GM19468 (cell line): ENCODE measurements around the gene HIVEP2.
A peak's percentile ranks its signal among the peaks of the same experiment; 100 is the strongest.

Experiments used
- ATAC-seq: cut with Tn5 transposase; IDR thresholded peaks from one replicate; pipeline ENCODE4 v1.9.1; 2021; ENCODE audit warnings: mild to moderate bottlenecking, moderate library complexity, moderate number of reproducible peaks; ENCODE audit not compliant: unreplicated experiment; ENCODE audit errors: extremely low read depth

The HIVEP2 gene

DNA sequence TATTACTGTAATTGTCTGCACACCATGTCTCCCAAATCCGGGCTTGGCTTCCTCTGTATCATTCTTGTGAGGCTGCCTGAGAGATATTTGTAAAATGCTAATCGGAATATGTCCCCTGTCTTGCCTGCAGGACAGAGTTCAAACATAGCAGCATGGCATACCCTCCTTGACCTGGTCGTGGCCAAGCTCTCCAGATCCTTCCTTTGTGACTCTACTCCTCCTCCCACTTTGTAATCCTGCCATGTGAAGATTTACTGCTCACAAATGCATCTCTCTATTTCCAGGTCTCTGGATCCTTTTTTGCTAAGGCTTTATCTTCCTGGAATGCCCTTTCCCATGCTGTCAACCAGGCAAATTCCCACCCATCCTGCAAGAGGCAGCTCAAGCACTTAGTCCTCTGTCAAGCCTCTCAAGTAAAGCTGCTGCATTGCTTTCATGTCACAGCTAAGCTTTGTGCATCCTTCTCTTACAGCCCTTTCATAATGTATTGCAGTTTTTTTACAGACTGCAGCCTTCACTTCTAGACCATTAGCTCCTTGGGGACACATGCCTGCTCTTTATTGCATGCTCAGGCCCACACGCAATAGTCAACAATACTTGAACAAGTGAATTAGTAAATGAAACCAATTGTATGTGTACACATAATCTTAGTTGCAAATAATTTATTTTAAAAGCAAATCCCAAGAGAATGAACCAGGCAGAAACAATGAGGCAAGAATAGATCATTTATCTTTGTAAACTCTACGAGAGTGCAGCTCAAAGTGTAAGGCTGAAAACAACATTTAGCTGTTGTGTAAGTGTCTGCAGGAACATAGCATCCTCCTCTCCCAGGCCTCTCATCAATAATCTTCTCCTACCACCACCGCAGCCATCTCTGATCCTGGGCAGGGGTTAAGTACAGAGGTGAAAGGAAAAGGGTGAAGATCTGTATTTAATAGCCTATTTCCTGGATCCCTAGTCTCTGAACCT is 45.8 kb downstream of the HIVEP2 start:
- no peak for ATAC-seq

GRCh38 chr6:142897659-142898058 is 47.3 kb downstream of the HIVEP2 start:
- ATAC-seq, result no peak

GRCh38 chr6:142896732-142897131 is 48.2 kb downstream of the HIVEP2 start:
- no peak for ATAC-seq

- ATAC-seq, result no peak
These were observed 51.9 kb downstream of the HIVEP2 start for GRCh38 chr6:142893088-142893487.

- ATAC-seq, result no peak
These were observed 52.5 kb downstream of the HIVEP2 start for GRCh38 chr6:142892254-142893021.

- ATAC-seq, result no peak
These were observed 53.5 kb downstream of the HIVEP2 start for GRCh38 chr6:142891454-142891853.

GRCh38 chr6:142888456-142888855 is 56.5 kb downstream of the HIVEP2 start:
- ATAC-seq, result no peak

GRCh38 chr6:142887517-142887916 is 57.5 kb downstream of the HIVEP2 start:
- no peak for ATAC-seq

DNA sequence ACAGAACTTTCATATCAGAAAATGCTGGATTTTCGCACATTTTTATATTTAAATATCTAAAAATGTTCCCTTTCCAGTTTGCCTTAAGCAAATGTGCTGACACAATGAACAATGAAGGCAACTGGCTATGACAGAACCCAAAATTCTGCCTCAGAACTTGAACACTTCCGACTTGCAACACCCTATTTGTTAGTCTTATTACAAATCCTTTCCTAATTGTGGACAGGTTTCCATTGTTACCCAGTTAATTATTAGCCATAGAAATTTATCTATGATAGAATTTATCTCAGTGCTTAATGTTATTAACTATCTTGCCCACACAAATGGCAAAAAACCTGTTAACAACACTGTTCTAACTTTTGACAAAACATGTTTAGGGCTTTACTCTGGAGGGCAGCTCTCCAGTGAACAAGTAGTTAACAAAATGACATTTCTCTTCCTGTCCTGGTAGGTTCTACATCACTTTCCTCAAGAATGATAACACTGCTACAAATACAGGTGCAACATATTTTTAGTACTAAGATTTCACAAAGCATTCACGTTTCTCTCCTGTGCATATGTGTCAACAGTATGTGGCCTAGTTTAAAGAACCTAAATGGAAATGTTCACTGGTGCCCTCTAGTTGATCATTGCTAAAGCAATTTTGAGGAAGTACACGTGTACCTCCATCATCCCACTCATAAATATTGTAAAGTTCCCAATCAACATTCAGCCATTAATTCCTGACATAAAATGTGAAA is 58.4 kb downstream of the HIVEP2 start:
- ATAC-seq, result peak; percentile 78

- peak; percentile 69 for ATAC-seq
These were observed 59.7 kb downstream of the HIVEP2 start for GRCh38 chr6:142885182-142885867.

DNA sequence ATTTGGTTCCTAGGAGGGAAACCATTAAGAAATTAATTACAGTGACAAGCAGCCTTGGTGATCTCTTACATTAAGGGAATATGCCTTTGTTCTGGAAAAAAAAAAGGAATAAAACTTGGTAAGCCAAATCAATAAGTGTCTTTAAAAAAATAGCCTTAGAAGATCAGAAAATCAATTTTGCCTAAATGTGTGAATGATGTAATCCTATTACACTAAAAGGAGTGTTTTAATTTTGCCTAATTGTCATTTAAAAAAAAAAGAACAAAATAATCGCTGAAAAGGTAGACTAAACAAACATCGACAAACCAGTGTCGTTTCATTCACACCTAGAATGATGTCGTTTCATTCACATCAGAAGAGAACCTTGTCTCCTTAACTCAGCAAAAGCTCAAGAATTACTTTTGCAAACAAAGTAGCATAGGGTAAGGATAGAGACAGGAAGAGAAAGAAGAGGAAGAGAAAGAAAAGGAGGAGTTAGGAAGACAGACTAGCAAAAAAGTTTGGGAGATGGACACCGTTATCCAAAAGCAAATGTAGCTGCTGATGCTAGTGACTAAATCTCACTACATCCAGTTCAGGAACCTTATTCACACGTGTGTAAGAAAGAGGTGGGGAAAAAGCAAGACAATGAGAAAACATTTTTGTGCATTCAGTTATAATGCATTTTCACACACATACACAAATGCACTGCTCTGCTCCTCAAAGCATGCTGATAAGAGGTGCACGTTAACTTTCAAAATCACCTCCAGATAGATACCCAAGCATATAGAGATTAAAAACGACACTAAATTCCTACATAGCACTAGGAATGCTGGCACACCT is 60.6 kb downstream of the HIVEP2 start:
- no peak for ATAC-seq

- ATAC-seq, result no peak
These were observed 62.0 kb downstream of the HIVEP2 start for GRCh38 chr6:142883011-142883410.

GRCh38 chr6:142881761-142882160 is 63.2 kb downstream of the HIVEP2 start:
- no peak for ATAC-seq

DNA sequence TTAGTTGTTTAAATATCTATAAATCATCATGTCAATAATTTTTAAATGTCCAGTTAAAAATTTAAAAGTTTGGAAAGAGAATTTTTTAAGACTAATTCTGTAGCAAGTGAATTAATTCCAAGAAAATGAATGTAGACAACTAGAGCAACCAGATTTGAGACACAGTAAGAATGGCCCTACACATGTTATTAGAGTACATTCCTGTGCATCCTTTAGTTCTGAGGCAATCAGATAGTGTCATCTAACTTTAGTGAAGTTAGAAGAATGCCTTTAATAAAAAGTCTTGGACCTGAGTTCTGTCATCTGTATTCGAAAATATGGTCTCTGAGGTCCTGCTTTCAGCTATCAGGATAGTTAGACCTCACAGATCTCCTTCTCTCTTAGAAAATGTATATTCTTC is 63.7 kb downstream of the HIVEP2 start:
- ATAC-seq, result no peak

DNA sequence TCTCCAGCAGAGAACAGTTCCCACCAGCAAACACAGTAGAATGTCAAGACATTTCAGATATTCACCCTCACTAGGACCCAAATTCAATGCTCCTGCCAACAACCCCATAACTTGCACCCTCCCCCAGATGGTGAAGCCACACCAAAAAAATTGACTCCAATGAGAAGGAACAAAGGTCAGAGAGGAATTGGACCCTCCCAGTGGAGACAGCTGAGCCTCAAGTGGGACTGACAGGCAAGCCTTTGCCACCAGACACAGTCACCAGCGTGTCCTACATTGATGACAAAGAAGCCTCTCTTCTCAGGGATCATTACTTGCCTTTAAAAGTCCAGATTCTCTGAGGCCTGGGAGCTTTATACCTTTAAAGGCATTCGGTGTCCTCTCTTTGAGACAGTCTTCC is 64.8 kb downstream of the HIVEP2 start:
- ATAC-seq, result no peak

DNA sequence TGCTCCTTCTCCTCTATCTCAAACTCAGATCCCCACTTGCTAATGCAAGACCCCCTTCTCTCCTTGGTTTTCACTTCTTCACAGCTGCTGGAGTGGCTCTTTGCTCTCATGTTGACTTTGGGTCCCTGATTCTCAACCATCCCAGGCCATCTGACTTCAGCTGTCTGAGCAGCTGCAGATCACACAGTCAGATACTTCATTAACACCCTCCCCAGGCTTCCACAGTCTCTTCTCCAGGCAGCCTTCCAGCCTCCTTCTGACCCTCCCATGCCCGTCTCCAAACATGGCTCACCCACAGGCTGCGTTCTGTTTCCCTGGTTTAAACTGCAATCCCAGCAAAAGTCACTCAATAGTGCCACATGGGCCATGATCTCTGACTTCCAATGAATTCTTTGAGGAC is 65.4 kb downstream of the HIVEP2 start:
- ATAC-seq, result no peak

DNA sequence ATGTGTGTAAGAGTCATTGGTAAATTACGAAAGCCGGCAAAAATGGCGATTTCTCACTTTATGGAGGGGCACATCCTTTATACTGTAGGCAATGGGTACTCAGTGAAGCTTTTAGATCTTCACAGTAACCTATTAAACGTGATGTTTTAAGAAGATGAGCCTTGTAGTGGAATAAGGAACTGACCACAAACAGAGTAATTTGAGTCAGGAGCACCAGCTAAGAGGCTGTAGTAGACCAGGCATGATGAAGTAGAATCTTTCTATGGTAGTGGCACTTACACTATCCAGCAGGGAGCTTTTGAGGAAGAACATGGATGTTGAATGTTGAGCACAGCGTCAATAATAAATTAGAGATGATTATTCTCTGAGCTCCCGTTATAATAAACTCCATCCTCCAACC is 65.9 kb downstream of the HIVEP2 start:
- ATAC-seq, result no peak

DNA sequence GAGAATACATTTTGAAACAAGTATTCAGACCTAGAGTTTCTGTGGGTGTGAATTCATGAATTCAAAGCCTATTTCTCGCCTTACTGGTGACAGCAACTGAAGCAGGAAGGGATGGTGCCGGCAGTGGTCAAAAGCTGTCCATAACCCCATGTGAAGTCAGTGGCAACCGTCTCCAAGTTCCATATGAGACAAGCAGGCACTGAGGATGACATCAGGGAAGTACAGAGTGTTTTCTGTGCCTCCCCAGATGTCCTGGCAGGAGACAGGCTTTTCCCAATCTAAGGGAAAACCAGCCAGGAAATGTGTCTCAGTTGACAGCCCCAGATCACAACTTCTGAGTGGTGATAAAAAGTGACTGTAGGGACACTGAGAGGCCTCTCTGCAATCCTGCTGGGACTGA is 66.6 kb downstream of the HIVEP2 start:
- ATAC-seq, result no peak

- no peak for ATAC-seq
These were observed 70.3 kb downstream of the HIVEP2 start for GRCh38 chr6:142874676-142875075.
